DOHH2 (cell line): Measurements from ENCODE around the gene TMEM151B.

ENCODE experiments used
- H3F3A ChIP-seq: fragments of 200-600 bp; sonication (generic), shearing (Covaris generic); 2 replicates; pipeline ENCODE4 v1.6.0; 2016; ENCODE audit warnings: antibody characterized with exemption, mild to moderate bottlenecking; ENCODE audit not compliant: control insufficient read depth, insufficient read depth
- H3K27ac ChIP-seq: fragments of 200-600 bp; sonication (generic); 2 replicates; pipeline ENCODE4 v1.5.1; 2014; ENCODE audit warnings: low read depth, mild to moderate bottlenecking, low read length, moderate library complexity
- H3K27me3 ChIP-seq: fragments of 200-600 bp; sonication (generic); 2 replicates; pipeline ENCODE4 v1.6.1; 2014; ENCODE audit warnings: mild to moderate bottlenecking, low read length, mixed read lengths; ENCODE audit not compliant: control insufficient read depth
- H3K36me3 ChIP-seq: fragments of 200-600 bp; sonication (generic); 2 replicates; pipeline ENCODE4 v1.6.1; 2014; ENCODE audit warnings: mild to moderate bottlenecking, low read length, moderate library complexity, mixed read lengths; ENCODE audit not compliant: control insufficient read depth
- H3K4me1 ChIP-seq: fragments of 200-600 bp; sonication (generic); 2 replicates; pipeline ENCODE4 v1.6.1; 2014; ENCODE audit warnings: mild to moderate bottlenecking, low read length, mixed read lengths; ENCODE audit not compliant: control insufficient read depth
- H3K4me2 ChIP-seq: fragments of 200-600 bp; sonication (generic); 2 replicates; pipeline ENCODE4 v1.6.0; 2014; ENCODE audit warnings: mild to moderate bottlenecking, low read length, moderate library complexity
- H3K4me3 ChIP-seq: fragments of 200-600 bp; sonication (generic); 2 replicates; pipeline ENCODE4 v1.5.1; 2014; ENCODE audit warnings: mild to moderate bottlenecking, low read length, mixed read lengths
- H3K79me2 ChIP-seq: fragments of 200-600 bp; sonication (generic); 2 replicates; pipeline ENCODE4 v1.6.1; 2014; ENCODE audit warnings: mild to moderate bottlenecking, low read length, mixed read lengths; ENCODE audit not compliant: control insufficient read depth
- H3K9me2 ChIP-seq: fragments of 200-600 bp; sonication (generic); replicated peaks from 2 replicates; pipeline ENCODE4 v1.6.1; 2014; ENCODE audit warnings: mild to moderate bottlenecking, low read length, mixed read lengths; ENCODE audit not compliant: control insufficient read depth
- H3K9me3 ChIP-seq: fragments of 200-600 bp; sonication (generic); 2 replicates; pipeline ENCODE4 v1.6.1; 2014; ENCODE audit warnings: antibody characterized with exemption, low read length, mixed read lengths; ENCODE audit not compliant: control insufficient read depth, insufficient read depth
- H4K20me1 ChIP-seq: fragments of 200-600 bp; sonication (generic); 2 replicates; pipeline ENCODE4 v1.6.0; 2014; ENCODE audit warnings: low read depth, mild to moderate bottlenecking, antibody characterized with exemption, low read length, moderate library complexity; ENCODE audit not compliant: control insufficient read depth, insufficient read depth
- EZH2phosphoT487 ChIP-seq: fragments of 200-600 bp; sonication (generic); IDR thresholded peaks from 2 replicates; pipeline ENCODE4 v1.6.1; 2017; ENCODE audit warnings: borderline replicate concordance, mild to moderate bottlenecking, antibody characterized with exemption, low read length, moderate library complexity, mixed read lengths
- TF ChIP-seq, protein P1 (sequence below): fragments of 200-600 bp; sonication (generic); IDR thresholded peaks from one replicate; pipeline ENCODE4 v1.5.1; 2014; ENCODE audit warnings: antibody characterized with exemption, mild to moderate bottlenecking, low read depth, low read length; ENCODE audit not compliant: poor library complexity, severe bottlenecking

The TMEM151B gene

DNA sequence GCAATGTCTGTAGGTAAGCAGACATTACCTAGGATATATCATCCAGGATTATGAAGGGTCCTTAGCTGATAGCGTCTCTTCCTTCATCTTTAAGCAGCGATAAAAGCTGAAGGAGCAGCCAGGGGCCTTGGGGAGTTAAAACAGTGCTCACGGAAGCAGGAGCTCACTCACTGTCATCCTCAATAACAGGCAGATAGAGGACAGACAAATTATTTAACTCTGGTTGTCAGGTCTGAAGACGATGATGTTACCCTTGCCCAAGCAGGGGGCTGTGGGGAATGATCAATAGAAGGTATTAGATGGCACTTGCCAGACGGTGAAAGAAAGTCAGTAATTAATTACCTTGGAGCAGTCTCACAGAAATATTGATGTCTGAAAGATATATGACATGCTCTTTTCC lies 59.6 kb downstream of the TMEM151B start:
- Histone ChIP-seq H3K4me1 (no peaks in the 10 kb centered on the region), H3K27me3 (peaks cover 16% of the 10 kb centered on the region), H3K36me3 (no peaks in the 10 kb centered on the region), H3K4me3 (no peak overlapping the region), H3K4me2 (no peak overlapping the region), H4K20me1 (no peaks in the 10 kb centered on the region), H3F3A (no peaks in the 10 kb centered on the region), H3K79me2 (no peaks in the 10 kb centered on the region), H3K27ac (no peak overlapping the region), H3K9me2 (no peaks in the 10 kb centered on the region), H3K9me3 (no peaks in the 10 kb centered on the region)
- TF ChIP-seq EZH2phosphoT487 = no peak
- TF ChIP-seq, protein P1, sequence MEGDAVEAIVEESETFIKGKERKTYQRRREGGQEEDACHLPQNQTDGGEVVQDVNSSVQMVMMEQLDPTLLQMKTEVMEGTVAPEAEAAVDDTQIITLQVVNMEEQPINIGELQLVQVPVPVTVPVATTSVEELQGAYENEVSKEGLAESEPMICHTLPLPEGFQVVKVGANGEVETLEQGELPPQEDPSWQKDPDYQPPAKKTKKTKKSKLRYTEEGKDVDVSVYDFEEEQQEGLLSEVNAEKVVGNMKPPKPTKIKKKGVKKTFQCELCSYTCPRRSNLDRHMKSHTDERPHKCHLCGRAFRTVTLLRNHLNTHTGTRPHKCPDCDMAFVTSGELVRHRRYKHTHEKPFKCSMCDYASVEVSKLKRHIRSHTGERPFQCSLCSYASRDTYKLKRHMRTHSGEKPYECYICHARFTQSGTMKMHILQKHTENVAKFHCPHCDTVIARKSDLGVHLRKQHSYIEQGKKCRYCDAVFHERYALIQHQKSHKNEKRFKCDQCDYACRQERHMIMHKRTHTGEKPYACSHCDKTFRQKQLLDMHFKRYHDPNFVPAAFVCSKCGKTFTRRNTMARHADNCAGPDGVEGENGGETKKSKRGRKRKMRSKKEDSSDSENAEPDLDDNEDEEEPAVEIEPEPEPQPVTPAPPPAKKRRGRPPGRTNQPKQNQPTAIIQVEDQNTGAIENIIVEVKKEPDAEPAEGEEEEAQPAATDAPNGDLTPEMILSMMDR = no peak

DNA sequence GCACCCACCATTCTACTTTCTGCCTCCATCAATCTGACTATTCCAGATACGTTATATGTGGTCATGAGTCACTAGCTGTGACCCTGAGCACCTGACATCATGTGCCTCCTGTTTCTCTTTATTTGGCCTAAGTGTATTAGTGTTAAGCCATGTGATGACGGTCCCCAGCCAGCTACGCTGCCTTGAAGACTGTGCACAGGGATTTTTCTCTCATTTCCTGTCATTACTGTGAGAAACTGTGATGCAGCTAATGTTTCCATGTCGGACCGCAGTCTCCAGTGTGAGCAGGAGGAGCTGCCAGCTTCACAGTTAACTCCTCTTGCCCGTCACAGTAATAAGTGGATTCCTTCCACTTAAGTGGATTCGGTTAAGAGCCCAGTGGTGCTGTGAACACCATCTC lies 62.3 kb downstream of the TMEM151B start:
- H3K4me2 ChIP-seq = no peak overlapping the region
- H4K20me1 ChIP-seq = no peaks in the 10 kb centered on the region
- no peaks in the 10 kb centered on the region for H3K36me3 ChIP-seq
- no peaks in the 10 kb centered on the region for H3K79me2 ChIP-seq
- H3F3A ChIP-seq = no peaks in the 10 kb centered on the region
- no peaks in the 10 kb centered on the region for H3K9me2 ChIP-seq
- TF ChIP-seq, protein P1 = no peak
- TF ChIP-seq EZH2phosphoT487 = no peak
- H3K4me1 ChIP-seq = no peaks in the 10 kb centered on the region
- H3K27me3 ChIP-seq = peaks cover 15% of the 10 kb centered on the region
- H3K9me3 ChIP-seq = no peaks in the 10 kb centered on the region
- no peak overlapping the region for H3K4me3 ChIP-seq
- H3K27ac ChIP-seq = no peak overlapping the region

DNA sequence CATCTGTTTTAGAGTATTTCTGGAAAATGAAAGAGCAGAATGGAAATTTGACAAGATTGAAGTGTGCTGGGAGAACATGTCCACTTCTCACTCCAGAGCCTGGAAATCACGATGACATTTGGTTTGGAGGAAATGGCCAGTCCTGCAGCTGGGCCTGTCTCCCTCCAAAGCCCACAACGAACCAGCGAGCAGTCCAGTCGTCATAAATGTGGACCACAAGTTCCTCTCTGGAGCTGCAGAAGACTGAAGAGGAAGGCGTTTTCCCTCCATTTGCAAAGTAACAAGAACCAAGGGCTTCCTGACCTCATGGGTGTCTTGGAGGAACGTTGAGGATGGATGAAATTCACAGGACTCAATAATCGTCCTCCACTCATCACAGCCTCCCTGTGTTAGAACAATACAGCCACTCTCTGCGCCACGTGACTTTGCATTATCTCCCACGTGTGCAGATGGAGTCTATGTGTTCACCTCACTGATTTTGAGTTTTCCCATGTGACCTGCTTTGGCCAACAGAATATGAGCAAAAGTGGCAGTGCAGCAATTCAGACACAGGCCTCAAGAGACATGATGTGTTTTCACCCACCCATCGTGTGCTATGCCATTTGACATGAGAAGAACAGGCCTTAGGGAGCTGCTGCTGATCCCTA lies 63.1 kb downstream of the TMEM151B start:
- Histone ChIP-seq H3K9me3 (no peaks in the 10 kb centered on the region), H3F3A (no peaks in the 10 kb centered on the region), H3K79me2 (no peaks in the 10 kb centered on the region), H4K20me1 (no peaks in the 10 kb centered on the region), H3K4me2 (no peak overlapping the region), H3K36me3 (no peaks in the 10 kb centered on the region), H3K4me1 (no peaks in the 10 kb centered on the region), H3K27me3 (peaks cover 15% of the 10 kb centered on the region), H3K27ac (no peak overlapping the region), H3K4me3 (no peak overlapping the region), H3K9me2 (no peaks in the 10 kb centered on the region)
- TF ChIP-seq EZH2phosphoT487 = no peak
- TF ChIP-seq, protein P1 = no peak
